CD4-positive, alpha-beta T cell treated with Interleukin-1 beta for 1 hour (primary cell): ENCODE data around the gene OR6N1.

ENCODE experiments used
- DNase-seq, 2 donors: peaks; one replicate each; pipeline ENCODE4 v3.0.0-alpha.2; 2020 to 2022

Gene OR6N1

DNA sequence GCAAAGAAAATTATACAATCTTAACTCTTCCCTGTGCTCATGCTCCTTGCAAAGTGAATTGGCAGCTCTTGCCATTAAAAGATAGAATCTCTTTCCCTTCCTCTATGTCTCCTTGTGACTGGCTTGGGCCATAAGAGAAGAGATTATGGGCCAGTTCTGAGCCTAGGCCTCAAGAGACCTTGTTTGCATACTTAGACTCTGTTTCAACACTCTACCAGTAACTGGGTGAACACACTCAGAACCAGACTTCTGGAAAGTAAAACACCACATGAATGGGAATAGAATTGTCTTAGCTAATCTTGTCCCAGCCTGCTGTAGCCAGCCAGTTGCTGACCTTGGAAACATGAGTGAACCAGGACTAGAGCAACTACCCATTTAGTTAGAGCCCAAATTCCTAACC lies 36.1 kb downstream of the OR6N1 start:
- no peak for DNase-seq

DNA sequence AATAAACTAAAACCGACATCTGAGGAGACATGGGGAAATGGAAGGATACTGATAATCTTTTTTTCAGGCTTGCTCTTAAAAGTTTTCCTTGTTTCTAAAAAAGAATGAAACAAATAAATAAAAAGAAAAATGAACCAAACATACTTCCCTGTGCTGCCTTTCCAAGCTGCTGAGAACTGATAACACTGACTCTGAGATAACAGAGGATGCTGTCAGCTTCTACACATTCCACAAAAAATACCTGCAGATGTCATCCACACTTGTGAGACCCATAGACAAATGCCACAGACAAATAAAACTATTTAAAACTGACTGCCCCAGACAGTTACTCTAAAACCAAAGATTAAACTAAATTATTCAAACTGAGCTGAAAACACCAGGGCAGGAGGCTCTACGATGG lies 39.5 kb downstream of the OR6N1 start:
- DNase-seq = no peak

DNA sequence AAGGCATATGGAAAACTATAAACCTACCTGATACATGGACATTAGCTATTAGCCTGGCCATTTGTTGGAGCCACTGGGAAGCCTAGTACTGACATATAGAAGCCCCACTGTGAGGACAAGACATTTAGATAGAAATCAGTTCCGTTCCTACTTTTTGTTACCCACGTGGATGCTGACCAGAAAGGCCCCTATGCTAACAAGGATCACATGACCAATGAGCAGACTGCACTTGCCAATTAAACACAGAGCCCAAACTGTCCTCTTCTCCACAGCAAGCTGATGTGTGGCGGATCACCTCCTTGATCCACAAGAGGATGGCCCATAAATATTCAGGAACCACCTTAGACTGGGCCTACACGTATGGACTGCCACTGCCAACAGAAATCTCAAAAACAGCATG lies 40.3 kb downstream of the OR6N1 start:
- no peak for DNase-seq

DNA sequence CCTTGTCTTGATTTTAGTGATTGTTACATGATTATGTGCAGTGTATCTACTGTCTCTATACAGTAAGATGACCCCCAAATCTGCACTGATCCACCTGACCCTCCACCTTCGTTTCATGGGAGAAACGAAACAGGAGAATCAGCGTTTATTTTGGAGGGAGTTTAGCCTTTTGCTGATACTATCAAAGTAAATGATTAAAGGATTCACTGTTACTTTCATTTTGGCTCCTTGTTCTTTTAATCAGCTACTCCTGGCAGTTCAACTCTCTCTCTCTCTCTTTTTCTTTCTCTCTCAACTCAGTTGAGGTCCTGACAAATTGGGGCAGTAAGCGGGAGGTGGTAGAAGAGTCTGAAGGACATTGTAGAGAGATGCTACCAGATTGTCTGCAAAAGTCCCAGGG lies 41.5 kb downstream of the OR6N1 start:
- no peak for DNase-seq

DNA sequence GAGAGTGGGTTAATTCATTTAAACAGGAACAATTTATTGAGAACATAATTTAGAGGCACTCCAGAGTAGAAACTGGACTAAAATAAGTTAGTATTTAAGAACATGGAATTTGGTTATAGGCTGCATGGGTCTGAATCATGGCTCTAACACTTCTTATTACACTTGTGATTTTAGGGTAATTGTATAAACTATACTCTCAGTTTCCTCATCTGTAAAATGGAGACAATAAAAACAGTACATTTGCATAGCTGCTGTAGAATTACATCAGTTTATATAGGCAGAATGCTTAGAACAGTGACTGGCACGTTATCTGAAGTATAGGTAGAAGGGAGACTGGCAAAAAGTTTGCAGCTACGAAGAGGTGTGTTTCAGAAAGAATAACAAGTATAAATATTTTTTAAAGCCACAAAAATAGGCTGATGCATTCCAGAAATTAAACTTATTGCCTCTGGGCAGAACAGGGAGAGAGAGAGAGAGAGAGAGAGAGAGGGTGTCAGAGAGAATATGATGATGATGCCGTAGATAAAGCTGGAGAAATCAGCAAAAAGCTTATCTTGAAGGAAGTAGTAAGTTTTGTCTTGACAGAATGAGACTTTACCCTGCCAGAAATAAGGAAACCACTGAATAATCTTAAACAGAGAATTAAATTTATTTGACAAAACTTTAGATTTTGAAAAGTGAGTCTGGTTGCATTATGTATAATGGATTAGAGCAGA lies 43.3 kb downstream of the OR6N1 start:
- no peak for DNase-seq

DNA sequence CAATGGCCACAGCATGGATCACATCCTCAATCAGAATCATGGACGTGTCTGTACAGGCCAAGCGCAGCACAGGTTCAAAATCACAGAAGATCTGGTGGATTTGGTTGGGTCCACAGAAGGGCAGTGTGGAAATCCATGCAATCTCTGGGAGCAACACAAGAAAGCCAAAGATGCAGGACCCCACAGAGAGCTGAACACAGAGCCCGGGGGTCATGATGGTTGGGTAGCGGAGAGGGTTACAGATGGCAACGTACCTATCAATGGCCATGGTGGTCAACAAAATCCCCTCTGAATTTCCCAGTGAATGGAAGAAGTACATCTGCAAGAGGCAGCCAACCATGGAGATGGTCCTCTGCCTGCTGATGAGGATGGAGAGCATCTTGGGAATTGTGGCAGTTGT lies 47.6 kb downstream of the OR6N1 start:
- no peak for DNase-seq

DNA sequence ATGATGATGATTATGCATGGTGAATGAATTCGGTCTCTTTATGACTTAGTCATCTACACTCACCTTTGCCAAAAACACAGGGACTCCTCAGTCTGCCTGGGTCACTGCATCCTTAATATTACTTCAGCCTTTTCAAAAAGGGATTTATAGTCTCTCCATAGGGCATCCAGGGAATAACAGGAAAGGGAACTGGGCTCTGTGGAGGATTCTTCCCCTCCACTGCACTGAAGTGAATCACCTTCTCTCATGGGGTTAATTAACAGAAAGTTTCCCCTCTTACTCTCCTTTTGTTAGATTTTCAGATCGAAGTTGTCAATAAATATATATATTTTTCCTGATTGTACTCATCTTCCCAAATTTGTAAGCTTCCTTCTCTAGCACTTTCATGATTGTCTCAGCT lies 51.4 kb downstream of the OR6N1 start, which contains the start of gene OR6K3:
OR6K3 (minus strand) TSS at position 101 of the 400 bp plus-strand sequence. CDS start 2,605 bp downstream, outside the sequence.
- DNase-seq = no peak

DNA sequence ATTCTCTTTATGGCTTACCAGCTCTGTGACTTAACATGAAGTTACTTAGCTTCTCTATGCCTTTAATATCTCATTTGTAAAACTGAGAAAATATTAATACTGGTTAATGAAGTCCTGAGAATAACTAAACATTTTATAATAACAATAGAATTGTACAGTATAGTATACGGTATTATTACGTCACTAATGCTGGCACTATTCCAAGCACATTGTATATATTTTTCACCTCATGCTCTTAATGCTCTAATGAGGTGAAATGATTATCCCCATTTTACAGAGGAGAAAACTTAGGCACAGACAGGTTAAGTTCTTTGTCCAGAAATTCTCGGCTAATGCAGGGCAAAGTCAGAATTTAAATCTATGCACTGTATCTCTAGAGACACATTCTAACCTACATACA lies 52.3 kb downstream of the OR6N1 start:
- DNase-seq = no peak

DNA sequence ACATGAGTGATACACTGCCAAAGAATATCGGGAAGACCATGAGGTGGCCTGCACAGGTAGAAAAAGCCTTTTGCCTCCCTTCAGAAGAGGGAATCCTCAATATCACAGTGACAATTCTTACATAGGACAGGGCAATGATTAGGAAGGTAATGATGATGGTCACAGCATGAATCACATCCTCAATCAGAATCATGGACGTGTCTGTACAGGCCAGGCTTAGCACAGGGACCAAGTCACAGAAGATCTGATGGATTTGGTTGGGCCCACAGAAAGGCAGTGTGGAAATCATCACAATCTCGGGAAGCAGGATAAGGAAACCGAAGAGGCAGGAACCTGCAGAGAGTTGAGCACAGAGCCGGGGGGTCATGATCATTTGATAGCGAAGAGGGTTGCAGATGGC lies 54.7 kb downstream of the OR6N1 start:
- DNase-seq = no peak

DNA sequence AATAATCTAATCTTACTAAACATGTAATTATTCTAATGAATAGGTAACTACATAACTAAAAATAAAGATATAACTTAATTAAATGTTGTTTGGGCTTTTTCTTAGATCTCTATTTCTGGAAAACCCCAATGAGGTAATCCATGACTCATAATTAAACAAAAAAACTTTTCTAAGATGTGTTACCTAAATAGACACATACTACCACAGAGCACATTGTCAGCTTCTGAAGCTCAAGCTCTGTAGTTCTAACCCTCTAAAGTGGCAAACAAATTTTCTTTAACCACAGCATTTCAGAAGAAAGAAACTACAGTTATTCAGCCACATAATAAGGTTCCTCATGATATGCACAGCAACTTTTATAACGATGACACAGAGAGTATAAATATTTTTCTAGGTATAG lies 55.7 kb downstream of the OR6N1 start:
- no peak for DNase-seq

DNA sequence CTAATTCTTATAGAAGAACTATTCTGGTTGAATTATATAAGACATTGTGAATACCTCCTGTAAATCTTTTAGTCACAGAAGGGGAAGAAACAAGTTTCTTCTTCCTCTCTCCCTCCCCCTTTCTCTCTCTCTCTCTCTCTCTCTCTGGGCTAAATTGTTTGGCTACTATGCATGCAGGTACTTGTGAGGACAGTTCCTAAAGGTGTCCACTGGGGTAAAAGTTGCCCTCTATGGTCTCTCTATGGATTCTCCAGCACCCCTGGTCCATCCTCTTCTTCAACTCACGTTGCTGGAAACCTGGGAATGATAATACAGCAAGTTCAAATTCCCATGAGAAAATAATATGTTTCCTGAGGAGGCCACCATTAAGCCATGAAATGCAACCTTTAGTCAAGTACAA lies 57.2 kb downstream of the OR6N1 start:
- no peak for DNase-seq
